ELR (cell line): ENCODE measurements around the gene CAPN12.
A peak's percentile ranks its signal among the peaks of the same experiment; 100 is the strongest.

ENCODE experiments used
- DNase-seq: peaks from one replicate; pipeline ENCODE4 v3.0.0-alpha.2; 2015; ENCODE audit warnings: low read depth

Gene CAPN12

GRCh38 chr19:38710928-38711725 lies 33.1 kb downstream of the CAPN12 start:
- DNase-seq, result peak; percentile 62

- no peak for DNase-seq
Observed at GRCh38 chr19:38710416-38710702, 33.9 kb downstream of the CAPN12 start.

GRCh38 chr19:38709671-38710415 lies 34.4 kb downstream of the CAPN12 start:
- no peak for DNase-seq

GRCh38 chr19:38709119-38709518 lies 35.2 kb downstream of the CAPN12 start:
- no peak for DNase-seq

- no peak for DNase-seq
Observed at GRCh38 chr19:38708413-38709024, 35.8 kb downstream of the CAPN12 start.

GRCh38 chr19:38707512-38708114 lies 36.7 kb downstream of the CAPN12 start:
- peak; percentile 37 for DNase-seq

- DNase-seq, result peak; percentile 33
Observed at GRCh38 chr19:38706792-38707511, 37.3 kb downstream of the CAPN12 start.

GRCh38 chr19:38705197-38706019 lies 38.9 kb downstream of the CAPN12 start:
- no peak for DNase-seq

- no peak for DNase-seq
Observed at GRCh38 chr19:38704488-38705026, 39.7 kb downstream of the CAPN12 start.

GRCh38 chr19:38703509-38703908 lies 40.8 kb downstream of the CAPN12 start:
- DNase-seq, result no peak

GRCh38 chr19:38702278-38702677 lies 42.0 kb downstream of the CAPN12 start:
- DNase-seq, result no peak

GRCh38 chr19:38701455-38702063 lies 42.7 kb downstream of the CAPN12 start:
- DNase-seq, result no peak

- DNase-seq, result no peak
Observed at GRCh38 chr19:38700902-38701454, 43.3 kb downstream of the CAPN12 start.

- DNase-seq, result no peak
Observed at GRCh38 chr19:38700350-38700901, 43.8 kb downstream of the CAPN12 start.

- DNase-seq, result no peak
Observed at GRCh38 chr19:38699647-38700349, 44.5 kb downstream of the CAPN12 start.

- DNase-seq, result no peak
Observed at GRCh38 chr19:38699027-38699346, 45.3 kb downstream of the CAPN12 start.

- no peak for DNase-seq
Observed at GRCh38 chr19:38698225-38699026, 45.8 kb downstream of the CAPN12 start.

GRCh38 chr19:38697641-38698071 lies 46.6 kb downstream of the CAPN12 start:
- DNase-seq, result no peak
